HG03039 (cell line): ENCODE data around the gene PTPRG.

Experiments used
- ATAC-seq: cut with Tn5 transposase; IDR thresholded peaks from one replicate; pipeline ENCODE4 v1.9.1; 2021; ENCODE audit warnings: mild to moderate bottlenecking, moderate library complexity; ENCODE audit not compliant: unreplicated experiment

The PTPRG gene

DNA sequence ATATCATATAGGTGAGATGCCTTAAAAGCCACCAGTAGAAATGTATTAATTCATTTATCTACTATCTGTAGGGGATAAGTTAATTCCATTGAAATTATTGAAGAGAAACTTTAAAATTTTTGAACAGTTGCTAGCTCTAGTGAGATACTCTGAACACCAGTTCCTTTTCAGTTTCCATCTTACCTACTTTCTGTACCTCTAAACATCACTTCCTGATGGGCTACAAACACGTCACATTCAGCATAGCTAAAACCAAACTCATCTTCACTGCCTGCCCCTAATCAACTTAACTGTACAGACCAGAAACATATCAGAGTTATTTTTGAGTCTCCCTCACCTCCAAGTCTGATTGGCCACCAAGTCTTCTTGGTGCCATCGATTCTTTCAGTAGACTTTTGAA lies 723.1 kb downstream of the PTPRG start:
- ATAC-seq, result no peak

DNA sequence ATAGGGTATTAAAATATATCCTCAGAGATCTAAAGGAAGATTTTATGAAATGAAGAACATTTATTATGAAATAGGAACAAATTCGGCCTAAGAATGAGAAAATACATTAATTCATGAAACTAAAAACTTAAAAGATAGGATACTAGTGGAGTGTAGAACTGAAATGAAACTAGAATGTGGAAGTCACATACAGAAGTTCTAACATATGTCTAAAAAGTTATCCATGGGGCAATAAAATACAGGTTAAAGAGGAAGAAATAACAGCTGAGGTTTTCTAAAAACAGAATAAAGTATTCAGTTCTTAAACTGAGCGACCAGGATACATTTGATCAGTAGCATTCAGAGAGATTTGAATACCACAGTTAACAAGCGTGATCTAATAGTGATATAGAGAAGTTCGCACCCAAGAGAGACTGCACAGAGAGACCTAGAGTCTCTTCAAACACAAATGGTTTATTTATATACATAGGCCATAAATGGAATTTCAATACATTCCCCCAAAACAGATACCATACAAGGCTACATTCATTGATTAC lies 726.1 kb downstream of the PTPRG start:
- no peak for ATAC-seq

DNA sequence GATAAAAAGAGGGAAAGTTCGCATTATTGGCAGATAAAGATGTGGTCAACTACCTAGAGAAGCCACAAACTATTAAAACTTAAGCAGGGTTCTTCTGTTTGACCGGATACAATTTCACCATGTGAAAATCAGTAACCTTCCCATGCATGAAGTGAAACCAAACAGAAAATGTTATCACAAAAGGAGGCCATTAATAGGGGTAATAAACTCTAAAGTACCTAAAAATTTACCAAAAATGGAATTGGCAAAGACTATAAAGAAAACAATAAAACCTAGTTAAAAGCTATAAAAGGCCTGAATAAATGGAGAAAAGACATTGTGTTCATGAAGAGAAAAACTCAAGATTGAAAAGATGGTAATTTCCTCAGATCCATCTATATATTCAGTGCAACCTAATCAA lies 728.6 kb downstream of the PTPRG start:
- ATAC-seq, result no peak

DNA sequence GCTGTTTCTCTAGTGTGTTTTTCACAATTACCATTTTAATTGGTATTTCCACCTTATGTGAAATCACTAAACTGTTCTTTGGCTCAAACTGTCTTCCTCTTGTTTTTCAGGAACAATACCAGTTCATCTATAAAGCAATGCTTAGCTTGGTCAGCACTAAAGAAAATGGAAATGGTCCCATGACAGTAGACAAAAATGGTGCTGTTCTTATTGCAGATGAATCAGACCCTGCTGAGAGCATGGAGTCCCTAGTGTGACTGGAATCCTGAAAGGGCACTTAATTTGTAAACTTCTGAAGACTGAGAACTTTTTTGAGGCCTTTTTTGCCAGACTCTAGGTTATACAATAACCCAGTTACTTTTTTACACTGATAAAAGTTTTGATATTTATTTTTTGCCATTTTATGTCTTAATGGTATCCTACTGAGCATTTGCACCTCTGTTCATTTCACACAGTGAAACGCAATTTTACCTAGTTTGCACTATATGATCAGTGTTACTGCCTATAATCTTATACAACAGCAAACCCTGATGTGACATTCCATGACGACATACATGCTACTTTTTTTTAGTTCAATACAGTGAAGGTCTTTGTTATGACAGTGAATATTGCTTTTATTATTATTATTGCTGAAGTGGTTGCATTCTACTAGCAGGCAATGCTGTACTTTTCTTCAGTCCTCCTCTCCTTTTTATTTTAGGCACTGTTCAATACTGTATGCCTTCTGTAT lies 731.8 kb downstream of the PTPRG start:
- no peak for ATAC-seq

DNA sequence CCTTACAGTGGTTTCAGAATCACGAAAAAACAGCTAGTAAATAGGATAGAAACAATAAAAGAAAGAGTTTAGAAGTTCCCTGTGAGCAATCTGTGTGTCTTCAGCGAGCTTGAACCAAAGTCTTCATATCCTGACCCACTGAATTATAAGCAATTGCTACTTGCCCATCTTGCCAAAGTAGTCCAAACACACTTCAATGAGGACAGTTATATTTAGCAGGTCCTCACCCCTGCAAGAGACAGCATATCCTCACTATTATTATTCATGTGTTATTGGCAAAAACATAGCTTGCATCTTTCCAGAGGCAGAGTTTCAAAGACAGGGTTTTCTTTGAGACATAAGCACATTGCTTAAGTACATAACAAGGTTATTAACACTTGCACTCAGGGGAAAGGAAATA lies 734.2 kb downstream of the PTPRG start:
- ATAC-seq, result no peak

DNA sequence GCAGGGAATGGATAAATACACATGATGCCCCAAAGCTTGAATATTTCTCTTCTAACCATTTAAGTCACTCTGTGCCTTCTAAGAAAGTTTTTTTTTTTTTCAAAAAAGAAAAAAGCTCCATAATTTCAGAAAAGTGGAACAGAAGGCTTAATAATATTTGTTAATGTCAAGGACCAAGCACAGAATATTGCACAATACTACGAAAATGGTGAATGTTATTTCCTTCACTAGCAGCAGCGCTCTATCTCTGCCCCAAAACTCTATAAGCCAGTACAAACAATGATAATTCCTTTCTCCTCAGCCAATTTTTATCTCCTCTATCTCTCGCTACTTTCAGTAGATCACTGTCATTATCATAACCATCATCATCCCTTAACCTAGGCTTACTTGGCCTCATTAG lies 739.2 kb downstream of the PTPRG start:
- ATAC-seq, result no peak

DNA sequence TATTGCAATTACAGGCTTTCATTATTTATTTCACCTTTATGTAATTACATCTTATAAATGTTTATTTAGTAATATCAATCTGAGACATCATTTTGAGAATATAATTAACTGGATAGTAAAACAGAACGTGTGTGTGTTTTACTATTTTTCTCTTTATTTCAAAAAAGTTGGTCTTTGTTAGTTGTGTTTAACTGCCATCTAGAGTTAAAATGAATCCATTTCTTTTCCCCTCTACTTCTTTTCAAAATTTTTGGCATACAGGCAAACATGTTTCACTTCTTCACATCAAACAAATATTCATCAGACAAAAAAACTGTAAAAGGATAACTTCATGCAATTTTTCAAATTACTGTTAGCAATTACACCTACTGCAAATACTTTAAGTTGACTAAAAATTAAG lies 750.8 kb downstream of the PTPRG start:
- no peak for ATAC-seq

DNA sequence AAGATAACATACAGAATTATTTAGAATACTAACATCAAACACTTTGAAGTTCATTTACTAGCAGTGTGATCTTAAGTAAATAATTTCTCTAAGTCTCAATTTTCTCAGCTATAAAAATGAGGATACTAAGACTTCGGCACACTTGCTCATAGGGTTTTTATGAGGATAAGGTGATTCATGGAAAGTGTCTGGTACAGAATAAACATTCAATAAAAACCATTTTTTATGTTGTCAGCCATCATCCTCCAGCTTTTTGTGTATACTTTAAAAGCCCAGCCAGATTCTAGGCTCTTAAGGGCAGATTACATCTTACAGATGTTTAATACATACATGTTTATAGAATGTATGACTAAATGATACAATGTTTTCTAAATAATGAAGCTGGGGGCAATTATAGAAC lies 755.2 kb downstream of the PTPRG start:
- no peak for ATAC-seq

DNA sequence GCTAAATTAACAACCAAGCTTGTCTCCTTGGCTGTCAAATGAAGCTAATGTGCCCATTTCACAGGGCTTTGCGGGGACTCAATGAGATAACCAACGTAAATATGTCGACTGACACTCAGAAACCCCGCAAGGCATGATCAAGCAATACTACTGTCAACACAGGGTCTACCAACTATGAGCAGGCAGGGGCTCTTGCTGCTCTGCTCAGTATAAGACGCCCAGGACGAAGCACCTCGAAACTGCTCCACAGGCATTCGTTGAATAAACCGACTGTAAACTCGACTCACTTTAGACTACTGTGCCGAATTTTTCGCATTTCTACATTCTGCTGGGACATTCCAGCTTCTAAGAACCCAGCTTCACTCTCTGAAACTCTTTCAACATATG lies 757.0 kb downstream of the PTPRG start:
- ATAC-seq, result no peak

DNA sequence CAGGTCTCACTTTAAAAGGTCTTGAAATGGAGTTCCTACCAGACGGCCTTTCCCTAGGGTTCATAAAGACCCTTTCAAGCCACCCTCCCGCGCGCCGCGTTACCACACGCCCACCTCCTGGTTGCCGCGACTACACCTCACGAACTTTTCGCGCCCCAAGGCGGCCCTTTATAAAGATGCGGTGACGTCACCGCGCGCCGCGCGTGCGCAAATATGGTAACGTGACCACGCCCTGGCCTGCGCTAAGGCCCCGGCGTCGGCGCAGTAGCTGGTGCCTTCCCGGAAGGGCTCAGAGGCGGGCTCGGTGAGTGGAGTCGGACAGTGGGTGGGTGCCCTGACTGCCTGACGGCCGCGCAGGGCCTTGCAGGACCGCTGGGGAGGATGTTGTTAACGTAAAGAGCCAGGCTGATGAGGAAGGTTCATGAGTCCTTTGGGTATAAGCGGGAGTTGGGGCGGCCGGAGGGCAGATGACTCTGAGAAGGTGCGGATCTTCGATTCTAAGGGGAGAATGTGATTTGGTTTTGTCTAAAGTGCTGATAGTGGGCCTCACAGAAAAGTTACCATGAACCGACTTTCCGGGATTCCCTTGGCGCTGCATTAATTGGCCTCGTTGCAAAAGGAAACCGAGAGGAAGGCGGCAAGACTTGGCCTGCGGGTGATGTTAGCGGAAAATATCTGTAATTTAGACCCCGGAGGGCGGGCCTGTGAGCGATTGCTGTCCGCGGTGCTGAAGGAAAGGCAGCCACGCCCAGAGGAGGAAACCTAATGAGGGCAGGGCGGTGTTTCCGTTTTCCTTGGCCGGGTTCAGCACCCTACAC lies 757.6 kb downstream of the PTPRG start:
- peak; percentile 95 for ATAC-seq

DNA sequence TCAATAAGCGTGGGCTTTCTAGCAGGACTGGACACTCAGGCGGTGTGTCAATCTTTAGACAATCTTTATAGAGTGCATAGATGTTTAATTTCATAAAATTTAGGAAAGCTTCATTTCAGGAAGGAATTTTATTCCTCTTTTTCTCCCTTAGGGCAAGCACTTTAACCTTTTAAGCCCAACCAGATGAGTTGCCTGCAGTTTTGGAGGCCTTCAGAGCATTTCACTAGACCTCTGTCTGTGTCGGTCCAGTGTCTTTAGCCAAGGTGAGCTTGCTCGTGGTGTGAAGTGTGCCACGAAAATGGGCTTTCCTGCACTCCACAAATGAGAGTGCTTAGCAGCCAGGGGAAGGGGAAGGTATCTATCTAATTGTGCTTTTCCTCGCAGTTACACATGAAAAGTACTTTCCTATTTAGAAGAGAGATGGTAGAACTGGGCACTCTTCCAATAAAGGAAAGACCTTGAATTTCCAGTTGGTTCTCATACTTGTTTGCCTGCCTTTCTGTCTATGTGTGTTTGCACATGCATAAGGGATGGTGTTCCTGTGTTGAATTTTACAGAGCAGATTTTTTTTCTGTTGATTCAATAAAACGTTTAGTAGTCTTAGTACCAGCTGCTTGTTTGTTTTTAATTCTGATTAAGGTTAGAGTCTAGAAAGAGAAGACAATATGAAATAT lies 758.3 kb downstream of the PTPRG start:
- no peak for ATAC-seq

DNA sequence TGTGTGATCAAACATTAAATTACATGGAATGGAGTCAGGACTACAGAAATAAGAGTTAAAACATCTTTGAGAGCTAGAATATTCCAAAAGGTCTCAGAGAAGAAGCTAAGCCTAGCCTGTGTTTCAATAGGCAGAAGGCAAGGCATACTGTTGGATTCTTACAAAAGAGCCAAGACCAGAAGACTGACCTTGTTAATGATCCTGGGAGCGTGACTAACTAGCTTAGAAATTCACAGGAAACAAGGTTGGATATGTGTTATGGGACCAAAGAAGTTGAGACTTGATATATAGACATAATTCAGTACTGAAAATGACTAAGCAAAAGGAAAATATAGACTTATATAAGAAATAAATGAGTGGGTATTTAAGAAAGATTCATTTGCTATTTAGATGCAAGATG lies 761.9 kb downstream of the PTPRG start:
- no peak for ATAC-seq

DNA sequence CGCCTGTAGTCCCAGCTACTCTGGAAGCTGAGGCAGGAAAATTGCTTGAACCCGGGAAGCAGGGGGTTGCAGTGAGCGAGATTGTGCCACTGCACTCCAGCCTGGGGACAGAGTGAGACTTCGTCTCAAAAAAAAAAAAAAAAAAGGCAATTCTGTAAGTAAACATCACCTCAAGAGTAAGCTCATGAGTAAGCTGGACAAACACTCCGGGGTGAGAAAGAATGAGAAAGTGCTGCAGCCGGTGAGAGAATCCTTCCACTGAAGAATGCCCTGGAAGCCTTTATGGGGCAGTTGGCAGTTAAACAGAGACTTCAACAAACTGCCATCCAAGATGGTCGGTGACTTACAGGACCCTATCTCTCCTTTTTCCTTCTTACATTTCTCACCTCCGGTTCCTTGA lies 764.5 kb downstream of the PTPRG start:
- ATAC-seq, result no peak

DNA sequence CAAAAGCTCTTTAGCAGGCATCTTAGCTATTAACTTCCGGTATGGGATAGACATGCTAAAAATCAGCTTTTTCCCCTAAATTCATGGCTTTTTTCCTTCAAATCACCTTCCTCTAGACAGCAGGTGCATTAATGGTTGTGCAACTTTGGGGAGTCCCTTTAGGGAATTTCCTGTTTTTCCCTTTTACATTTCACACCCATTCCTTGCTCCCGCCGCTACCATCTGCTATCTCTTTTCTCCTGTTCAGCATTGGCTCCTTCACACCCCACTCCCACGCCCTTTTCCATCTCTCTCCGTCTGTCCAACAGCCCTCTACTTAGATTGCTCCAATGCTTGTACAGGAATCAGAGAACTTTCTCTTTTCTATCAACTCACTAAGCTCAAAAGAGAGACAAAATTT lies 768.6 kb downstream of the PTPRG start:
- ATAC-seq, result no peak

DNA sequence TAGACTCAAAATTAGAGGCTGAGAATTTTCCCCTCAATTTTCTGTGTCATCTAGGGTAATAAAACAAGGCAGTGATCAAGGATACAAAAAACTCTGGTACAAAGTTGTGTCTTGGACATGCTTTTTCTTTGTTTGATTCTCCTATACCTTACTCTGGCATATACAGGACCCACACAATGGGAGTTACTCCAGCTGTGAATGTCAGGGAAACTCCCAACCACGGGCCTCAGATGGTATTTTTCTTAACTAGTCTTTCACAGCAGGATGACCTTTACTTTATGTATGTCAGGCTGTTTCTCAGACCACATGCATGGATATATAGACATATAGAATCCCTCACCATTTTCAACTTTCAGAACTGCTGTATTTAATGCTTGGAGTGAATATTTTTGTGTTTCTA lies 770.6 kb downstream of the PTPRG start:
- ATAC-seq, result no peak

DNA sequence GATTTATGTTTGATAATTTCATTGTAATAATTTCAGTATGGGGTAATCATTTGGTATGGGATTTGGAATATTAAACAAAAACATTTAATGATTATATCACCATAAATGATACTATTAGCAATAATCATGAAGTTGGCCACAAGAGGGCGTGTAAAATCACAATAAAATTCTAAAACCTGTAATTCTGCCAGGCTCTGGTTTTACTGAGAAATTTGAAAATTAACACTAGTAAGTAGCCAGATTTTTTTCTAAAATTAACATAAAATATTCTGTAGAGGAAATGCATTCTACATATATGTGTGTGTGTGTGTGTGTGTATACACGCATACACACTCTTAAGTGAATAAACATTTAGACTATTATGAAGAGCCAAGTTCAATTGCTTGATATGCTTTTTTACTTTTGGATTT lies 771.5 kb downstream of the PTPRG start:
- ATAC-seq, result no peak

DNA sequence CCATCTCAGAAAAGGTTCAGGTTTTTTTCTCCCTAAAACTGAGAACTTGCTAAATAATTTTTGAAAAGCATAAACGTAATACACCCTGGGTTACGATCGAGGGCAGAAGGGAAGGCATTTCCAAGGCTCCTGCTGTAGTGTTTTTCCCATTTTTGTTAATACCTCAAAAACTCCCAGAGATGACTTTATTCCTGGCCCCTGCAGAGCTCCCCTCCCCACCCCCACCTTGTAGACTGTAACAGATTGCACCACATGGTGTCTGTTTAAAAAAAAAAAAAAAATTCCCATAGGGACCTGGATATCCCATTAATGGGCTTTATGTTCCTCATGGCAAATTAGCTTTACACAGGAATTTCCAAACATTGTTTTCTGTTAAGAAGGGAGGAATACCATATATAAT lies 773.8 kb downstream of the PTPRG start:
- ATAC-seq, result no peak

DNA sequence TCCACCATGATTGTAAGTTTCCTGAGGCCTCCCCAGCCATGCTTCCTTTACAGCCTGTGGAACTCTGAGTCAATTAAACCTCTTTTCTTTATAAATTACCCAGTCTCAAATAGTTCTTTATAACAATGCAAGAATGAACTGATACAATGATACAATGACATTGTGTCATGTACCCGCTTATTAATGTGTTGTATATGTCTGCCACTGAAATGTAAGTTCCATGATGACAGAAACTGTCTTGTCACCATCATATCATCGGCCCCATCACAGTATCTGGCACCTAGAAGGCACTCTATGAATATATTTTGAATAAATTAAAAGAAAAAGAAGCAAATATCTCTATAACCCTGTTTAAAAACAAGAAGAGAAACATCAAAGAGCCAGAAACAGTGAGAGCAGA lies 782.4 kb downstream of the PTPRG start:
- ATAC-seq, result no peak
